ENCODE measurements around the gene MAML2. TPM values are rescaled to one million over a fixed set of nuclear protein-coding genes. Genes with fewer than 3 reads are reported as not detected.

Gene MAML2
- total RNA-seq, 1 experiment from 2014 or later = 2.7 TPM

GRCh38 chr11:96004862-96005261 is 338.1 kb downstream of the MAML2 start:
- WGBS (ENCODE audit: extremely low coverage, insufficient read length, low lambda C conversion rate) = no CpG with 5 or more reads among the region's 1 CpG
- H2BK20ac ChIP-seq (ENCODE audit: low read depth, low read length, poor library complexity, severe bottlenecking) = no peak overlapping the region
- H3K27ac ChIP-seq (ENCODE audit: insufficient read length, low read depth, low read length) = no peak overlapping the region
- no peak for DNase-seq
- H3K79me1 ChIP-seq (ENCODE audit: insufficient read depth, low read depth, low read length, poor library complexity, severe bottlenecking) = no peaks in the 10 kb centered on the region
- H2BK5ac ChIP-seq (ENCODE audit: insufficient read length, low read length) = no peak overlapping the region
- H2AK5ac ChIP-seq (ENCODE audit: insufficient read length, low read length) = no peak overlapping the region
- Mint-ChIP-seq H3K4me3 (no peak overlapping the region), H3K36me3 (ENCODE audit: insufficient read depth in 1 of 3, low read depth in 3 of 3) (no peaks in the 10 kb centered on the region; a peak in 1 of 7 replicates), H3K27ac (no peak overlapping the region), H3K4me1 (peaks cover 6% of the 10 kb centered on the region in 2 experiments), H3K9me3 (peaks cover 0 to 3% of the 10 kb centered on the region in 2 experiments; a peak in 3 of 5 replicates), H3K27me3 (ENCODE audit: low read depth) (no peaks in the 10 kb centered on the region)
- no peak overlapping the region for H3K23ac ChIP-seq (ENCODE audit: insufficient read length, low read depth, low read length)
- H4K91ac ChIP-seq (ENCODE audit: insufficient read length, low read depth, low read length) = no peak overlapping the region
- H4K20me1 ChIP-seq (ENCODE audit: control insufficient read depth, insufficient read depth, insufficient read length) = no peaks in the 10 kb centered on the region
- no peak overlapping the region for H3K18ac ChIP-seq (ENCODE audit: insufficient read length, low read depth, low read length)
- no peaks in the 10 kb centered on the region for H3K4me1 ChIP-seq (ENCODE audit: insufficient read depth, low read length)
- no peak overlapping the region for H2AFZ ChIP-seq (ENCODE audit: low read length)
- H4K5ac ChIP-seq (ENCODE audit: insufficient read length, low read depth, low read length) = no peak overlapping the region
- no peak overlapping the region for H3K4ac ChIP-seq (ENCODE audit: low read depth, low read length)
- no peak overlapping the region for H3T11ph ChIP-seq (ENCODE audit: low read length)
- no peaks in the 10 kb centered on the region for H3K9me3 ChIP-seq (ENCODE audit: control insufficient read depth, low read depth, low read length)
- H3K9ac ChIP-seq (ENCODE audit: extremely low read depth, insufficient read length, low read length) = no peak overlapping the region
- no peak overlapping the region for H2BK120ac ChIP-seq (ENCODE audit: low read depth, low read length, poor library complexity, severe bottlenecking)
- no peaks in the 10 kb centered on the region for H3K79me2 ChIP-seq (ENCODE audit: insufficient read depth, low read length)
- no peak overlapping the region for H3K14ac ChIP-seq (ENCODE audit: insufficient read depth, low read length)
- H3K56ac ChIP-seq (ENCODE audit: insufficient read length, low read depth, low read length) = no peak overlapping the region
- no peak overlapping the region for H2BK12ac ChIP-seq (ENCODE audit: insufficient read length, low read depth, low read length)
- no peak overlapping the region for H3K4me2 ChIP-seq (ENCODE audit: insufficient read depth, insufficient read length, low read length)
- H4K8ac ChIP-seq (replicated peaks; ENCODE audit: insufficient read length, low read depth, low read length) = no peak overlapping the region
- no peaks in the 10 kb centered on the region for H3K23me2 ChIP-seq (ENCODE audit: insufficient read length, low read depth, low read length, poor library complexity, severe bottlenecking)
- no peak overlapping the region for H2BK15ac ChIP-seq (ENCODE audit: low read depth, low read length)
- H3K27me3 ChIP-seq (ENCODE audit: insufficient read depth, low read length) = no peaks in the 10 kb centered on the region
- TF ChIP-seq, protein P1, sequence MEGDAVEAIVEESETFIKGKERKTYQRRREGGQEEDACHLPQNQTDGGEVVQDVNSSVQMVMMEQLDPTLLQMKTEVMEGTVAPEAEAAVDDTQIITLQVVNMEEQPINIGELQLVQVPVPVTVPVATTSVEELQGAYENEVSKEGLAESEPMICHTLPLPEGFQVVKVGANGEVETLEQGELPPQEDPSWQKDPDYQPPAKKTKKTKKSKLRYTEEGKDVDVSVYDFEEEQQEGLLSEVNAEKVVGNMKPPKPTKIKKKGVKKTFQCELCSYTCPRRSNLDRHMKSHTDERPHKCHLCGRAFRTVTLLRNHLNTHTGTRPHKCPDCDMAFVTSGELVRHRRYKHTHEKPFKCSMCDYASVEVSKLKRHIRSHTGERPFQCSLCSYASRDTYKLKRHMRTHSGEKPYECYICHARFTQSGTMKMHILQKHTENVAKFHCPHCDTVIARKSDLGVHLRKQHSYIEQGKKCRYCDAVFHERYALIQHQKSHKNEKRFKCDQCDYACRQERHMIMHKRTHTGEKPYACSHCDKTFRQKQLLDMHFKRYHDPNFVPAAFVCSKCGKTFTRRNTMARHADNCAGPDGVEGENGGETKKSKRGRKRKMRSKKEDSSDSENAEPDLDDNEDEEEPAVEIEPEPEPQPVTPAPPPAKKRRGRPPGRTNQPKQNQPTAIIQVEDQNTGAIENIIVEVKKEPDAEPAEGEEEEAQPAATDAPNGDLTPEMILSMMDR (conservative IDR thresholded peaks at IDR 0.05) = no peak
